Measurements from ENCODE around the gene CCDC33. TPM values are rescaled to one million over a fixed set of nuclear protein-coding genes. Genes with fewer than 3 reads are reported as not detected.

The CCDC33 gene
- total RNA-seq, 2 donors from 2014 or later = 0.10 to 0.21 TPM

DNA sequence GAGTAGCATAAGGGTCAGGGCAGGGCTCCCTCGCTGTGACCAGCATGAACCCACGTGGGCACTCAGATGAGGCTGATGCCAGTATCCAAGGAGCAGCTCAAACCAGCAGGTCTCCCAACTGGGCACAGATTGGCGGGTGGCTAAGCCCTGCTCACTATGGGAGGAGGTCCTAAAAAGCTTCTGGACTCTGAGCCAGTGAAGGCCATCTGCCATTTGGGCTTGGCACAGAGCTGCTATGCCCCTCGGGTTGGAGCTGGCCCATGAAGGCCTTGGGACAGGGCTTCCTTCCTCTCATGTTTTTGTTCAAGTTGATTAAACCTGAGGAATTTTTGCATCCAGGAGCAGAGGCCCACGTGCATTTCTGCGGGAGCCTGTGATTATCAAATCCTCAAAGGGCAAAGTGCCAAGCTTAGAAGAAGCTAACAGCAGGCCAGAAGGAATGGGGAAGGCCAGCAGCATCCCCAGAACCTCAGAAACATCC lies 29.3 kb upstream of the CCDC33 start:
- intact Hi-C loops (cut with DNase I) = no loop called here
- Histone ChIP-seq H3K36me3 (no peaks in the 10 kb centered on the region), H3K9ac (ENCODE audit: low read depth in 2 of 2, low read length in 2 of 2) (no peak overlapping the region), H3K9me3 (no peaks in the 10 kb centered on the region), H3K4me3 (no peak overlapping the region), H3K27ac (no peak overlapping the region), H3K27me3 (no peaks in the 10 kb centered on the region), H3K4me1 (no peaks in the 10 kb centered on the region)
- no peak for DNase-seq
- TF ChIP-seq, protein P1, sequence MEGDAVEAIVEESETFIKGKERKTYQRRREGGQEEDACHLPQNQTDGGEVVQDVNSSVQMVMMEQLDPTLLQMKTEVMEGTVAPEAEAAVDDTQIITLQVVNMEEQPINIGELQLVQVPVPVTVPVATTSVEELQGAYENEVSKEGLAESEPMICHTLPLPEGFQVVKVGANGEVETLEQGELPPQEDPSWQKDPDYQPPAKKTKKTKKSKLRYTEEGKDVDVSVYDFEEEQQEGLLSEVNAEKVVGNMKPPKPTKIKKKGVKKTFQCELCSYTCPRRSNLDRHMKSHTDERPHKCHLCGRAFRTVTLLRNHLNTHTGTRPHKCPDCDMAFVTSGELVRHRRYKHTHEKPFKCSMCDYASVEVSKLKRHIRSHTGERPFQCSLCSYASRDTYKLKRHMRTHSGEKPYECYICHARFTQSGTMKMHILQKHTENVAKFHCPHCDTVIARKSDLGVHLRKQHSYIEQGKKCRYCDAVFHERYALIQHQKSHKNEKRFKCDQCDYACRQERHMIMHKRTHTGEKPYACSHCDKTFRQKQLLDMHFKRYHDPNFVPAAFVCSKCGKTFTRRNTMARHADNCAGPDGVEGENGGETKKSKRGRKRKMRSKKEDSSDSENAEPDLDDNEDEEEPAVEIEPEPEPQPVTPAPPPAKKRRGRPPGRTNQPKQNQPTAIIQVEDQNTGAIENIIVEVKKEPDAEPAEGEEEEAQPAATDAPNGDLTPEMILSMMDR (IDR thresholded peaks at IDR 0.05) = no peak

DNA sequence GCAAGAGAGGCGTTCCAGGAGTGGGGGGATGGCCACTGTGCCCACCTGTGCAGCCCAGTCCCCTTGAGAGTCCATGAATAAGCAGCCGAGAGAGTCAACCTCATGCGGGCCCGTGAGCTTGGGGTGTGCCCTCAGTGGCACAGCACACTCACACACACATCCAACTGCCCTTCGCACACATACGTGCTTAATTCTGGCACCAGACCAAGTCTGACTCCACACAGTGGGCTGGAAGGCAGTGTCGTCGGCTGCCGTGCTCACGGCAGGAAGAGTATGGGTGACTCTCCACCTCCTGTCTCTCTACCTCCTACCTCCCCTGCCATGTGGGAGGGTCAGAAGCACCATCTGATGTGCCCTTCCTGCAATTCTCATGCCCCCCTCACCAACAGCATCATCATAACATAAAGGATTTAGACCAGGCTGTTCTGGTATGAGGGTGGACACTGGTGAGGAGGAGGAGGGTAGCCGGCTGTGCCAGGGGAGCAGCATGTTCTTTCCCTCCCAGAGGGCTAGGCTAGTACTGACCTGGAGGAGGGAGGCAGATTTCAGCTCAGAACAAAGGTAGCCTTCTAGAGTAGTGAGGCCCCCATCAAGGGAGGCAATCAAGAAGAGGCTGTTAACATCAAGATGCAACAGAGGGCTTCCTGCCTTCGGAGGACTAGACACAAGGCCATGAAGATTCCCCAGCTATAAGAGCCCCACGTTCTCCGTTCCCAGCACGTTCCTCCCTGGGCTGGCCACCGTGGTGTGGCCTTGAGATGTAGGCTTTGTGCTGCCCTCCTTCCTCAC lies 28.3 kb upstream of the CCDC33 start:
- Histone ChIP-seq H3K9ac (ENCODE audit: low read depth in 2 of 2, low read length in 2 of 2) (no peak overlapping the region), H3K4me1 (no peaks in the 10 kb centered on the region), H3K27me3 (no peaks in the 10 kb centered on the region), H3K36me3 (no peaks in the 10 kb centered on the region), H3K9me3 (no peaks in the 10 kb centered on the region), H3K4me3 (no peak overlapping the region), H3K27ac (no peak overlapping the region)
- DNase-seq = no peak
- TF ChIP-seq, protein P1 (IDR thresholded peaks at IDR 0.05) = no peak
- intact Hi-C loops (cut with DNase I) = no loop called here

DNA sequence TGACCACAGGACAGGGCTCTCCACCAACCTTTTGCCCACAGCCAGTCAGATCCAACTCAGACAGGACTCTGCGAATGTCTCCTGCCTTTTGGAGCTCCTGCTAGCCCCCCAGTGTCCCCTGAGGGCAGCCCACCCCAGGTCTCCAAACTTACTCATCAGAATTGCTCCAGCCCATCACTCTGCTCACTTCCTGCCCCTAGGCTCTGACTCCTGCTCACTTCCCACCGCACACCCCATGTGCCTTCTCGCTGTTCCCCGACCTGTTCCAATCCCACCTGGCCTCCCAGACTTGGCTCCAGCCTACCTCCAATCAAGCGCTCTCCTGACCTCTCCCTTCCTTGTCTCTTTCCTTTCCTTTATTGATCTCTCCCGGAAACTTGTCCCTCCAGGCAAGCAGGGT lies 27.6 kb upstream of the CCDC33 start:
- no peaks in the 10 kb centered on the region for H3K36me3 ChIP-seq
- no peaks in the 10 kb centered on the region for H3K4me1 ChIP-seq
- no peak overlapping the region for H3K27ac ChIP-seq
- H3K9ac ChIP-seq (ENCODE audit: low read depth in 2 of 2, low read length in 2 of 2) = no peak overlapping the region
- TF ChIP-seq, protein P1 (IDR thresholded peaks at IDR 0.05) = no peak
- H3K9me3 ChIP-seq = no peaks in the 10 kb centered on the region
- DNase-seq = no peak
- intact Hi-C loops (cut with DNase I) = no loop called here
- H3K27me3 ChIP-seq = no peaks in the 10 kb centered on the region
- no peak overlapping the region for H3K4me3 ChIP-seq

DNA sequence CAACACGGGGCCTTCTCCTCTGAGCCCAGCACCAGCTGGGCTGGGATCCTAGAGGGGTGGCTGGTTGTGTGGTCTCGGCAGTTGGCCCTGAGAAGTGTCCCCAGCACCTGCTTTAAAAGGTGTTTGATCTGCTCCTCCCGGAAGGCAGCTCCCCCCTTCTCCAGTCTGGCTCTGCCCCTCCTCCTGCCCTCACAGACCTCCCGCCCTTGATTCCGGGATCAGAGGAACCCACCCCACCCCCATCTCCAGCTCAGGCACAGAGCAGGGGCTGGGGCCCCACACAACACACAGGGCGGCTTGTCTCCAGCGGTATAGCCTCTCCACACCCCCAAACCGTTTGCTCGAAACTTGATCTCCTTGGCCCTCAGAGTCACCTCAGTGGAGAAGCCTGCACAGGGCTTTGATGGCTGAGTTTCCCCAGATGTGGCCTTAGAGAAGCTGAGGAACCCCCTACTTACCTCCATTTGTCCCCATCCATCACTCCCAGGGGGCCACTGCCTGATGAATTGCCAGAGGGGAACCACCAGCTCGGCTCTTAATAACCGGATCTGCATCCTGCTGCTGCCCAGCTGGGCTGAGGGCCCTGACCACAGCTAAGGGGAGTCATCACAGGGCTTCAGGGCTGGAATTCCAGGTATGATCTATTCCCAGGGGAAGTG lies 27.1 kb upstream of the CCDC33 start:
- Histone ChIP-seq H3K4me1 (no peaks in the 10 kb centered on the region), H3K4me3 (no peak overlapping the region), H3K9ac (ENCODE audit: low read depth in 2 of 2, low read length in 2 of 2) (no peak overlapping the region), H3K9me3 (no peaks in the 10 kb centered on the region), H3K36me3 (no peaks in the 10 kb centered on the region), H3K27ac (no peak overlapping the region), H3K27me3 (no peaks in the 10 kb centered on the region)
- DNase-seq = no peak
- TF ChIP-seq, protein P1 (IDR thresholded peaks at IDR 0.05) = no peak
- intact Hi-C loops (cut with DNase I) = no loop called here

DNA sequence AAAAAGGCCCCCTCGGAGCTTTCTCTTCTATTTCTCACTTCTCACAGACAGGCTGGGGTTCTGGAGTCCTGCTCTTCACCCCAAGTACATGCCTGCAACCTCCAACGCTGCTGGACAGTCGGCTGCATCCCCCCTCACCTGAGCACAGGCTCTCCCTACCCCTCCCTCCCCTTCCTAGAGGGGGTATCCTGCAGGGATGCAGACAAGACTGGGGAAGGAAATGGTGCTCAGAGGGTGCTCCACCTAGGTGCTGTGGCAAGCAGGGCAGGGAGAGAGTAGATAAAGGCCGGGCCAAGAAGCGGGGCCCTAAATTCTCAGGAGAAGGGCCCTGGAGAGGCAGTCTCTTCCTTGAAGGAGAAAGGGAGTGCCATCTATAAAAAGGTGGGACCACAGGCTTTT lies 26.6 kb upstream of the CCDC33 start:
- Histone ChIP-seq H3K9me3 (no peaks in the 10 kb centered on the region), H3K36me3 (no peaks in the 10 kb centered on the region), H3K9ac (ENCODE audit: low read depth in 2 of 2, low read length in 2 of 2) (no peak overlapping the region), H3K27me3 (no peaks in the 10 kb centered on the region), H3K4me3 (no peak overlapping the region), H3K4me1 (no peaks in the 10 kb centered on the region), H3K27ac (no peak overlapping the region)
- DNase-seq = no peak
- TF ChIP-seq, protein P1 (IDR thresholded peaks at IDR 0.05) = no peak
- intact Hi-C loops (cut with DNase I) = no loop called here

Data from colonic mucosa (tissue), 4 donors.